ENCODE measurements around the gene PELI3. TPM values are rescaled to one million over a fixed set of nuclear protein-coding genes. Genes with fewer than 3 reads are reported as not detected.
A peak's percentile ranks its signal among the peaks of the same experiment; 100 is the strongest.

The PELI3 gene
- total and polyA plus RNA-seq, 2 donors (not counting 1 experiment from before 2014, with no cell fraction given) = 3.2 to 15.6 TPM

DNA sequence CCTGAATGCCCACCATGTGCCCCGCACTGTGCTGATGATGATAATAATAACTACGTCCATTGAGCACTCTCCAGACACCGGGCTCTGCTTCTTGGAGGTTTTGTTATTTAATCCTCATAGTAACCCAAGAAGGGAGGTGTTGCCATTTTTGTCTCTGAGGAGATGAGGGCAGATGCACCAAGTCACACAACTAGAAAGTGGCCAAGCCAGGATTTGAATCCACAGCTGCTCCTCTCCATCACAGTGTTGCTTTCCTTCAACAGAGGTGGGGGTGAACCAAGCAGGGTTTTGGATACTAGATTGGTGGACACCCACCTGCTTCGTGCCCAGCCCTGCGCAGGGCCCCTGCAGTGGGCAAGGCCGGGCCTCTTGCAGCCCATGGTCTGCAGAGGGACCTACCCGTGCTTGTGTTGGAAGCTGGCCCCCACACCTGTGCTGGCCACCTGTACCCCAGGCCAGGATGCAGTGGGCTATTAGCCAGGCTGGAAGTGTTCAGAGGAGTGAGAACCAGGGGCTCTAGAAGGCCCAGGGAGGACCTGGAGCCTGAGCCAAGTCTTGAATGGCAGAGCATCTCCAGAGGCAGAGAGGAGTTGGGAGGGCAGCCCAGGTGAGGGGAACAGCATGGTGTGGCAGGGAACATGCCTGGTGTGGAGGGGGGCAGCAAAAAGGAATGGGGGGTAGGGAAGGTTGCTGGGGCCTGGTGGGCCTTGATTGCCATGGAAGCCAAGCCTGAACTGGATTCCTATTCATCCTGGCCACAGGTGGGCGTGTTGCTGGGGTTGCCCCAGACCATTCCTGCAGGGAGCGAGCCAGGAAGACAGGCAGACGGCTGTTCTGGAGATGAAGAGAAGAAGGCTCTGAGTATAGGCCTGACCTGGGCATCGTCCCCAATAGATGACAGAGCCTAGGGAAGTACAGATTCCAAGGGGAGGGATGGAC, 10.8 kb downstream of the PELI3 start:
- WGBS (ENCODE audit: insufficient coverage) = 95% methylated on average over 8 of the region's 11 CpGs
- Mint-ChIP-seq H3K4me1 (peaks cover 20% of the 10 kb centered on the region), H3K9me3 (ENCODE audit: insufficient read depth) (no peaks in the 10 kb centered on the region), H3K27ac (no peak overlapping the region), H3K27me3 (no peaks in the 10 kb centered on the region), H3K4me3 (peak overlapping the region; percentile 29)
- POLR2A ChIA-PET = no interaction called here
- no peak for DNase-seq
- Histone ChIP-seq H3K27ac (ENCODE audit: low read length in 2 of 2) (no peak overlapping the region), H4K20me1 (ENCODE audit: control insufficient read depth, insufficient read depth, low read length, poor library complexity, severe bottlenecking) (no peaks in the 10 kb centered on the region), H3K27me3 (replicated peaks in 1 of 4; ENCODE audit: control extremely low read depth in 1 of 4, control insufficient read depth in 3 of 4, insufficient read depth in 4 of 4, low read length in 3 of 4) (no peaks in the 10 kb centered on the region), H3K4me3 (ENCODE audit: control extremely low read depth in 1 of 5, extremely low read depth in 1 of 5, insufficient read depth in 1 of 5, low read depth in 2 of 5, low read length in 4 of 5) (no peak overlapping the region), H3K4me2 (replicated peaks; ENCODE audit: low read depth, low read length, poor library complexity, severe bottlenecking) (no peak overlapping the region), H3K36me3 (replicated peaks in 1 of 2; ENCODE audit: control extremely low read depth in 1 of 2, control insufficient read depth in 1 of 2, extremely low read depth in 1 of 2, insufficient read depth in 2 of 2, low read length in 1 of 2) (peaks cover 0 to 4% of the 10 kb centered on the region in 2 experiments), H2AFZ (ENCODE audit: insufficient read depth, low read depth, low read length, poor library complexity, severe bottlenecking) (no peak overlapping the region), H3K9ac (ENCODE audit: low read length) (no peak overlapping the region), H3K9me3 (ENCODE audit: control extremely low read depth in 1 of 3, control insufficient read depth in 2 of 3, insufficient read depth in 1 of 3, low read length in 2 of 3) (no peaks in the 10 kb centered on the region), H3K79me2 (ENCODE audit: control insufficient read depth, insufficient read depth, low read length) (peaks cover 12% of the 10 kb centered on the region), H3K4me1 (ENCODE audit: control insufficient read depth in 2 of 2, insufficient read depth in 2 of 2, low read length in 2 of 2) (peaks cover 10 to 20% of the 10 kb centered on the region in 2 donors)
- no peak for ATAC-seq (ENCODE audit: low read depth)
- intact Hi-C loops (cut with micrococcal nuclease) = no loop called here
- CTCF ChIA-PET = interaction anchor here (1.2 to 3.6 kb wide), 6 partner anchors 9 to 201 kb away, joined by 3 to 45 read pairs (median 16); partner anchors contain the start of genes MRPL11, PELI3 and RBM4B
- no peak for TF ChIP-seq CTCF (IDR thresholded peaks at IDR 0.05)
- TF ChIP-seq EZH2 (IDR thresholded peaks at IDR 0.05; ENCODE audit: borderline replicate concordance, insufficient read depth, low read depth, low read length, poor library complexity, severe bottlenecking) = no peak
